ENCODE results near the gene TM9SF4. TPM values are rescaled to one million over a fixed set of nuclear protein-coding genes. Genes with fewer than 3 reads are reported as not detected.

Gene TM9SF4
- total RNA-seq, 1 donor from 2014 or later, result 27.0 TPM

DNA sequence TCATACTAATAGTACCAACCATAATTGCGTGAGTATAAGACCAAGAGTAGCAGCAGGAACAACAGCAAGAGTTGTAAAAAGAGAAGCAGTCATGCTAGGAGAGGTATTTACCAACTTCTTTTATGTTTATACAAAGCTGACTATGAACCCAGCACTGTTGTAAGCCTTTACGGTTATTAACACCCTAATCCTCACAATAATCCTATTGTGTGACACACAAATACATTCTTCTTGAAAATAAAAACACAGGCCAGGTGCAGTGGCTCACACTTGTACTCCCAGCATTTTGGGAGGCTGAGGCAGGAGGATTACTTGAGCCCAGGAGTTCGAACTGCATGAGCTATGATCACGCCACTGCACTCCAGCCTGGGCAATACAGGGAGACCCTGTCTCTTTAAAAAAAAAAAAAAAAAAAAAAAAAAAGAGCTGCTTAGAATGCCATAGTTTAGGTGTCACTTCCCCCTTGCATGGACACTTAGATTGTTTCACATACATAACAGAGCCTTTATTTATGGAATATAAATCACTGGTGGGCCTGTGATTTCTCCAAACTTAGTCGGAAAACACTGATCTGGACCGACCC, 37.3 kb upstream of the TM9SF4 start:
- no peaks in the 10 kb centered on the region for H3K9me3 ChIP-seq (replicated peaks)
- no peak overlapping the region for H3K27ac ChIP-seq (replicated peaks)
- intact Hi-C loops (cut with micrococcal nuclease), result no loop called here
- peaks cover 44% of the 10 kb centered on the region for H3K27me3 ChIP-seq (ENCODE audit: low read depth)
- TF ChIP-seq, protein P1, sequence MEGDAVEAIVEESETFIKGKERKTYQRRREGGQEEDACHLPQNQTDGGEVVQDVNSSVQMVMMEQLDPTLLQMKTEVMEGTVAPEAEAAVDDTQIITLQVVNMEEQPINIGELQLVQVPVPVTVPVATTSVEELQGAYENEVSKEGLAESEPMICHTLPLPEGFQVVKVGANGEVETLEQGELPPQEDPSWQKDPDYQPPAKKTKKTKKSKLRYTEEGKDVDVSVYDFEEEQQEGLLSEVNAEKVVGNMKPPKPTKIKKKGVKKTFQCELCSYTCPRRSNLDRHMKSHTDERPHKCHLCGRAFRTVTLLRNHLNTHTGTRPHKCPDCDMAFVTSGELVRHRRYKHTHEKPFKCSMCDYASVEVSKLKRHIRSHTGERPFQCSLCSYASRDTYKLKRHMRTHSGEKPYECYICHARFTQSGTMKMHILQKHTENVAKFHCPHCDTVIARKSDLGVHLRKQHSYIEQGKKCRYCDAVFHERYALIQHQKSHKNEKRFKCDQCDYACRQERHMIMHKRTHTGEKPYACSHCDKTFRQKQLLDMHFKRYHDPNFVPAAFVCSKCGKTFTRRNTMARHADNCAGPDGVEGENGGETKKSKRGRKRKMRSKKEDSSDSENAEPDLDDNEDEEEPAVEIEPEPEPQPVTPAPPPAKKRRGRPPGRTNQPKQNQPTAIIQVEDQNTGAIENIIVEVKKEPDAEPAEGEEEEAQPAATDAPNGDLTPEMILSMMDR (IDR thresholded peaks at IDR 0.05; ENCODE audit: borderline replicate concordance), result no peak
- H3K4me3 ChIP-seq, result no peak overlapping the region
- no peaks in the 10 kb centered on the region for H3K36me3 ChIP-seq
- no peaks in the 10 kb centered on the region for H3K4me1 ChIP-seq
- DNase-seq, result no peak

DNA sequence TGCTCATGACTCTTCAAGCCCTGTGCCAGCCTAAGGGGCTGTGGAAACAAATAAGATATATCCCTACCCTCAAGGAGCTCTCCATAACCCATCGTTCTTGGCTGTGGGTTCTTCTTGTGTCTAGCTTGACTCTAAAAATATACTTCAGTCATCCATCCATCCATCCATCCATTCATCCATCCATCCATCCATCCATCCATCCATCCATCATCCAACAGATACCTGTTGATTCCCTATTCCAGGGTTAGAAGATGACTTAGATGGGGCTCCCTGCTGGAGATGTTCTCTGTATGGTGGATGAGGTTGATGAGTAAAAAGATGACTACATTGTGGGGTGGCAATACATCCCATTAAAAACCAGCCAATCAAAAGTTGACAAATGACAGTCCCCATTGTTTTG, 34.0 kb upstream of the TM9SF4 start:
- Histone ChIP-seq H3K4me3 (no peak overlapping the region), H3K36me3 (no peaks in the 10 kb centered on the region), H3K27ac (replicated peaks) (no peak overlapping the region), H3K27me3 (ENCODE audit: low read depth) (peaks cover 27% of the 10 kb centered on the region), H3K9me3 (replicated peaks) (no peaks in the 10 kb centered on the region), H3K4me1 (no peaks in the 10 kb centered on the region)
- TF ChIP-seq, protein P1 (IDR thresholded peaks at IDR 0.05; ENCODE audit: borderline replicate concordance), result no peak
- no peak for DNase-seq
- intact Hi-C loops (cut with micrococcal nuclease), result no loop called here

DNA sequence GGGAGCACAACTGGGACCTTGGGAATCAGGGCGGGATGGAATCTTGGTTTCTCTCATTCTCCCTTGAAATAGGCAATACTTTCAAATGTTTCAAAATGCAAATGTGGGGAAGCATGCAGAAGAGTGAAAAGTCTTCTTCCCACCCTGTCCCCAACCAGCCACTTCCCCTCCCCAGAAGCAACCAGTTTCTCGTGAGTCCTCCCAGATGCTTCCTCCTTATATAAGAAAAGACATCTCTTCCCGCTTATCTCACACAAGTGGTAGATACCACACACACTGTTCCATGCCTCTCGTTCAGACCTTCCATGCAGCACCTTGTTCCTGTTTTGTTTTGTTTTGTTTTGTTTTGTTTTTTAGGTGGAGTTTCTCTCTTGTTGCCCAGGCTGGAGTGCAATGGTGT, 32.3 kb upstream of the TM9SF4 start:
- H3K27ac ChIP-seq (replicated peaks), result no peak overlapping the region

DNA sequence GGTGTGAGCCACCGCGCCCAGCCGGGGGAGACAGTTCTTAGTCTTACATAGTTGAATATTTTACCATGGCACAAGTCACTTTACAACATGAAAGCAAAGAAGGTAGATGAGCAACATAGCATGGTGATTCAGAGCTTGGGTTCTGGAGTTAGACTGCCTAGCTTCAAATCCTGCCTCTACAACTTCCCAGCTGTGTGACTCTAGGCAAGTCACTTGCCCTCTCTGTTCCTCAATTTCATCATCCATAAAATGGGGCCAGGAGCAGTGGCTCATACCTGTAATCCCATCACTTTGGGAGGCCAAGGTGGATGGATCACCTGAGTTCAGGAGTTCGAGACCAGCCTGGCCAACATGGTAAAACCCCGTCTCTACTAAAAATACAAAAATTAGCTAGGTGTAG, 31.2 kb upstream of the TM9SF4 start:
- DNase-seq, result no peak
- intact Hi-C loops (cut with micrococcal nuclease), result no loop called here
- Histone ChIP-seq H3K27ac (replicated peaks) (no peak overlapping the region), H3K36me3 (no peaks in the 10 kb centered on the region), H3K4me1 (no peaks in the 10 kb centered on the region), H3K4me3 (no peak overlapping the region), H3K9me3 (replicated peaks) (no peaks in the 10 kb centered on the region), H3K27me3 (ENCODE audit: low read depth) (peaks cover 52% of the 10 kb centered on the region)
- TF ChIP-seq, protein P1 (IDR thresholded peaks at IDR 0.05; ENCODE audit: borderline replicate concordance), result no peak

More for the DNA sequence above, 32.3 kb upstream of the TM9SF4 start:
- no peak for DNase-seq
- intact Hi-C loops (cut with micrococcal nuclease), result no loop called here
- no peak overlapping the region for H3K4me3 ChIP-seq
- TF ChIP-seq, protein P1 (IDR thresholded peaks at IDR 0.05; ENCODE audit: borderline replicate concordance), result no peak
- peaks cover 42% of the 10 kb centered on the region for H3K27me3 ChIP-seq (ENCODE audit: low read depth)
- H3K36me3 ChIP-seq, result no peaks in the 10 kb centered on the region
- H3K4me1 ChIP-seq, result no peaks in the 10 kb centered on the region
- no peaks in the 10 kb centered on the region for H3K9me3 ChIP-seq (replicated peaks)

DNA sequence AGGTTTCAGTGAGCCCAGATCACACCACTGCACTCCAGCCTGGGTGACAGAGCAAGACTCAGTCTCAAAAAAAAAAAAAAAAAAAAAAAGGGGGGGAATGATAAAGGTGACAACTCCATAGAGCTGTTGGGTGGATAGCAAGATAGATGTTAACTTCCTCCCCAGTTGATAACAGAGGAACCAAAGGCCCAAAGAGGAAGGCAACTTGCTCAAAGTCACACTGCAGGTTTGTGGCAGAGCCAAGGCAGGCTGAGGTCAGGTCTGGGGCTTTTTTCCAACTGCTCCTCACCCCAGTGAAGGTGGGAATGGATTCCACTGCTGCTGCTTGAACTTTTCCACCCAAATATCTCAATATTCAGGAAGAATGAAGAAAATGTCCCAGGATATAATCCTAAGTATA, 30.7 kb upstream of the TM9SF4 start:
- Histone ChIP-seq H3K4me3 (no peak overlapping the region), H3K4me1 (no peaks in the 10 kb centered on the region), H3K9me3 (replicated peaks) (no peaks in the 10 kb centered on the region), H3K27me3 (ENCODE audit: low read depth) (peaks cover 54% of the 10 kb centered on the region), H3K27ac (replicated peaks) (no peak overlapping the region), H3K36me3 (no peaks in the 10 kb centered on the region)
- TF ChIP-seq, protein P1 (IDR thresholded peaks at IDR 0.05; ENCODE audit: borderline replicate concordance), result no peak
- intact Hi-C loops (cut with micrococcal nuclease), result no loop called here
- no peak for DNase-seq
